NCI-H69 (cell line): ENCODE results near the gene RPL26.
"Not testable (repeated sequence)": the region's sequence is repeated elsewhere in the genome, so short reads cannot be mapped to it uniquely, and the experiment has no call there.

Source experiments
- DNase-seq: peaks from one replicate; lab custom pipeline; 2025; lab: John Stamatoyannopoulos, UW

Gene RPL26

DNA sequence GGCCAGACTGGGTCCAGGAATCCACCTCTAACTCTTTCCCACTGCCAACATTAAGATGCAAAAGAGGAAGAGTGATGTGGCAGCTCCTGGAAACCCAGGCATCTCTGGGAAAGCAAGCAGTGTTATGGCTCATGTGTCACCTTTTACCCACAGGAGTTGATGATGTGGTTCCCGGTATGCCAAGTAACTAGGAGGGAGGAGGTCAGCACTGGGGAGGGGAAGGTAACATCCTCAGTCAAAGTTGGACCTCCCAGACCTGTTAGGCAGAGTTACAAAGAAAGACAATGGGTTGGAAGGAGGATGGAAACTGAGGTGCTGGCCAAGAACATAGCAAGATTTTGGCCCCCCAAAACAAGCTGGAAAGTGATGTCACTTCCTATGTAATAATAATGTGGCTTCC is 17.9 kb downstream of the RPL26 start:
- no peak for DNase-seq

DNA sequence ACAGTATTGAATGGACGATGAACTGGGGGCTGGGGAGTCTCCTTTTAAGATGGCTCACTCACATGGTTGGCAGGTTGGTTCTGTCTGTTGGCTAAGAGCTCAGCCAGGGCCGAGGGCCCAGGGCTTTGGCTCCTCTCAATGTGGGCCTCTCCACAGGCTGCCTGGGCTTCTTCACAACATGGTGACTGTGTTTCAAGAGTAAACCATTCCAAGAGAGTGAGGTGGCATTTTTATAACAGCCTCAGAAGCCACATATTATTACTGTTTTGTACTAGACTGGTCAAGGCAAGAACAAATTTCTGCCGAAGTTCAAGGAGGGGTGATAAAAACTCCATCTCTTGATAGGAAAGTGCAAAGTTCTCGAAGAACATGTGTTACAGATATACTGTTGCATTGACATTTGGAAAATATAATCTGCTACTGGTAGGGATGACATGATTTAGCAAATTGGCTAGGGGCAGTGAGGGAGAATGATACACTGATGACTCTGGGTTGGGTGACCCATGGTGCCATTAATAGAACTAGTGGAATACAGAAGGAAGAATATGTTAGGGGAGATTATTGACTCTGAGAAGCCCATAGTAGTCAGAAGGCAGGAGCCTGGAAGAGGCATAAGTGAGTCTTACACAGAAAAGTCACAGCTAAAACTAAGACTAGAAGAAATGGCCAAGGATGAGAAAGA is 20.2 kb downstream of the RPL26 start:
- no peak for DNase-seq

DNA sequence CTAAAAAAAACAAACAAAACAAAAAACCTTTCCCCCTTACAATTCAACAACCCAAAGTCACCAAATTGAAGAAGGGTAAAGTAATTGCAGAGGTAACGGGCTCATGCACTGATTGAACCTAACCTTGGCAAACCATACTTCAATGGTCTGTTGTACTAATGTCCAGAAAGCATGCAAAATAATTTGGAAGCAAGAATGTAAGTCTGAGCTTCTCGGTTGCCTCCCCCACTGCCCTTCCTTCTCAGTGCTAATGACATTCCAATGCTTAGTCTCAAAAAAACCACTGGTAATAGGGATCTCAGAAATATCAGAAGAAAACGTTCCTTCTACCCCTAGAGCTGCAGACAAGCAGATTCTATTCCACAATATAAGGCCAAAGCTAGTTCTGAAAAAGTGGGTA is 22.2 kb downstream of the RPL26 start:
- DNase-seq, result peak; percentile 11

DNA sequence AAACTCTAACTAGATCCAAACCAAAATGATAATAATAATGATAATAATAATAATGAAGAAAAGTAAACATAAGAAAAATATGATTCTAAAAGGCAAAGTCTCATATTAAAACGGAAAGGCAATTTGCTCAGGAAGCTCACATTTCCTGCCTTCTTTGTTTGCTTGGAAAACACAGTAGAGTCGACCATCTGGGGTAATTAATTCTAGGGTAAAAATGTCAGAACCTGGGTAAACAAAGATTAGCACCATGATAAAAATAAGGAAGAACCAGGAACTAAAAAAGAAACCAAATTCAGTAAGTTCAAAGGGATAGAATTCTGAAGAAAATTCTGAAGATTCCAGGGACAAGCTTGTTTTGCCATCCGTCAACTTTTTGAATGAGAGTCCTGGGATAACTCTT is 22.7 kb downstream of the RPL26 start:
- DNase-seq, result peak; percentile 67

- peak; percentile 87 for DNase-seq
These were observed 23.2 kb downstream of the RPL26 start for GRCh38 chr17:8359769-8360168.

DNA sequence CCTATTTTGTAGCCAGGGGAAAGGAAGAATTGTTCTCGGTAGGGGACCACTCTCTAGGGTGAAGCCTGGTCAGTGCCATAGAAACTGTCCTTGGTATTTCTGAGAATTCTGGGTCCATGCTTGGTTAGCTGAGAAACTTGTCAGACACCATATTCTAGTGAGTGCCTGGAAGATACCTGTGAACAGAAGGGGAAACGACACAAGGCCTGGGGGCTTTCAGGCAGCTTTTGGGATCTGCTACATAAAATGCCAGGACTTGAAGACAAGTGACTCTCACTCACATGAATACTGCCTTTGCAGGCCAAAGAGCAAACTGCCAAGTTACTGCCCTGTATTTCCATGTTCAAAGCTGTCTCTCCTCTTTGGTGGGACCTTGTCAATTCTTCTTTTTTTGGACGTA is 25.1 kb downstream of the RPL26 start:
- DNase-seq, result no peak

- no peak for DNase-seq
These were observed 28.8 kb downstream of the RPL26 start for GRCh38 chr17:8354236-8354635.

DNA sequence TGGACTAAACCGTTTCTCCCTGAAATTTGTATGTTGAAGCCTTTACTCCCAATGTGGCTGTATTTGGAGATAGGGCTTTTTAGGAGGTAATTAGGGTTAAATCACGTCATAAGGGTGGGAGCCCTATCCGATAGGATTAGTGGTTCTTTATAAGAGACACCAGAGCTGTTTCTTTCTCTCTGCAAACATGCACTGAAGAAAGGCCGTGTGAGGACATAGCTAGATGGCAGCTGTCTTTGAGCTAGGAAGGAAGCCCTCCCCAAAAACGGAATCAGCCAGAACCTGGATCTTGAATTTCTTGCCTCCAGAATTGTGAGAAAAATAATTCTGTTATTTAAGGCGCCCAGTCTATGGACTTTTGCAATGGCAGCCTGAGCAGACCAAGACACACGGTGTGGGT is 29.3 kb downstream of the RPL26 start:
- no peak for DNase-seq

- DNase-seq, result peak; percentile 42
These were observed 32.7 kb downstream of the RPL26 start for GRCh38 chr17:8350339-8350738.

DNA sequence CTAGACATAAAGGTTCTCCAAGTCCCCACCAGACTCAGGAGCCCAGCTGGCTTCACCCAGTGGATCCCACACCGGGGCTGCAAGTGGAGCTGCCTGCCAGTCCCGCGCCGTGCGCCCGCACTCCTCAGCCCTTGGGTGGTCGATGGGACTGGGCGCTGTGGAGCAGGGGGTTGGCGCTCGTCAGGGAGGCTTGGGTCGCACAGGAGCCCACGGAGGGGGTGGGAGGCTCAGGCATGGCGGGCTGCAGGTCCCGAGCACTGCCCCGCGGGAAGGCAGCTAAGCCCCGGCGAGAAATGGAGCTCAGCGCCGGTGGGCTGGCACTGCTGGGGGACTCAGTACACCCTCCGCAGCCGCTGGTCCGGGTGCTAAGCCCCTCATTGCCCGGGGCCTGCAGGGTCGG is 36.0 kb downstream of the RPL26 start:
- DNase-seq, result not testable (repeated sequence)

DNA sequence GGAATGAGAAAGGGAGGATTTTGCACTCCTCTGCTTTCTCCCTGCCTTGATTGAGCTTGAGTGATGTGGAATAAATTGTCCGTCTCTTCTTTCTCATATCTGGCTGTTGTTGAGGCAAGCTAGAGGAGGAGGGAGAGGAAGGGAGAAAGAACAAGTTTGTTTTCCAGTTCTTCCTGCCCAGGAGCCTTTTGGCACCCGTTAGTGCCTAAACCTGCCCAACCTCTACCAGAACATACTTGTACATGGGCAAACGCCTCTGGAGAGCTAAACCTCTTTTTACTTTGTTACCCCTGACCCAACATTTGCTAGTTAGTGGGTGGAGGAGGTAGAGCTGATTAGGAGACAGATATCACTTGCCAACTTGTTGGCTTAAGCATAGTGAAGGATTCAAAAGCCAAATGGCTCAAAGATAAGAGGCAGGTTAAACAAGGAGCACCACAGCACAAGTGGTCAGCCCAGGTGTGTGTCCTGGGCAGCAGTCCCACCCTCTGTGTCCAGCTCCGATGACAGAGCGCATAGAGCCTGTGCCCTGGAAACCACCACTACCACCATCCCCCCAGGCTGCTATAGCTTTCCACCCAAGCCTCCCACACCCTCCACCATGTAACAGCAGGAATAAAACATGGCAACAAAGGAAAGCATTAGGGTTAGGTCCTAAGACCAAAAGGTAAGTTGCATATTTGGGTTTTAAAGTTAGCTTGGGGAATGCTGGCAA is 36.9 kb downstream of the RPL26 start:
- no peak for DNase-seq

DNA sequence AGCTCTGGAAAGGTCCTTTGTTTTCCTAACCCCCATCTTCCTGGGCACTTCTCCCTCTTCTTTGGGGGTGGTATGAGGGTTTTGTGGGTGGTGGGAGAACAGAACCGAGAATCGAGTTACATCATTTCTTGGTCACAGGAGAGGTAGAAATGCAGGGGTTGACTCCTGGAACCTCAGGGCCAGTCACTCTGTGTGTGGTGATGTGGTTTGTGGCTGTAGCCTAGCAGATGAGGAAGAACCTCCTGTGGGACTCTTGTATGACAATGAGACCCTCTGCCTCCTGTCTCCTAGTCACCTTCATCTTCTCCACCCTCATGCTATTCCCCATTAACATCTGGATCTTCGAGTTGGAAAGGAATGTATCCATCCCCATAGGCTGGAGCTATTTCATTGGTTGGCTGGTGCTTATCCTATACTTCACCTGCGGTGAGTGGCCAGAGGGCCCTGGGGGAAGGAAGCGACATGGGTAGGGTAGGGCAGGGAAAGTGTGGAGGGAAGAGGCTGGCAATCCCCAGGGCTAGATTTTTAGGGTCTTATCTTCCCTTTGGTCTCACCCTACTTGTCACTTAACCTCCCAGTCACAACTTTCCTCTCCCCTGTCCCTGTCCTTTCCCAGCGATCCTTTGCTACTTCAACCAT is 37.8 kb downstream of the RPL26 start:
- DNase-seq, result no peak

- no peak for DNase-seq
These were observed 41.5 kb downstream of the RPL26 start for GRCh38 chr17:8341456-8341855.

- no peak for DNase-seq
These were observed 43.5 kb downstream of the RPL26 start, which contains the start of gene ODF4 for GRCh38 chr17:8339540-8339939. Gene ODF4 (plus strand): TSS chr17:8339840. CDS start chr17:8340052, 212 bp downstream.

DNA sequence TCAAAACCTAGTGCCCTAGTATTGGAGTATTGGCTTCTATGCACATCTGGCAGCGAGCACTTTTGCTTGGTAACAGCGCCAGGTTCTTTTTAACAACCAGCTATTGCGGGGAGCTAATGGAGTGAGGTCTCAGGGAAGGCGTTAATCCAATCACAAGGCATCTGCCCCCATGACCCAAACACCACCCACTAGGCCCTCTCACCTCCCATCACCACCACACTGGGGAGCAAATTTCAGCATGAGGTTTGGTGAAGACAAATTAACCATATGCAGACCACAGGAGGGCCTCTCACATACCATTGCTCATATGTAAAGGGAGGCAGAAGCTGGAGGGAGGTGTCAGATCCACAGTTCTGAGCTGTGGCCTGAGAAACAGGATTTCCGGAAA is 44.2 kb downstream of the RPL26 start:
- DNase-seq, result peak; percentile 4

DNA sequence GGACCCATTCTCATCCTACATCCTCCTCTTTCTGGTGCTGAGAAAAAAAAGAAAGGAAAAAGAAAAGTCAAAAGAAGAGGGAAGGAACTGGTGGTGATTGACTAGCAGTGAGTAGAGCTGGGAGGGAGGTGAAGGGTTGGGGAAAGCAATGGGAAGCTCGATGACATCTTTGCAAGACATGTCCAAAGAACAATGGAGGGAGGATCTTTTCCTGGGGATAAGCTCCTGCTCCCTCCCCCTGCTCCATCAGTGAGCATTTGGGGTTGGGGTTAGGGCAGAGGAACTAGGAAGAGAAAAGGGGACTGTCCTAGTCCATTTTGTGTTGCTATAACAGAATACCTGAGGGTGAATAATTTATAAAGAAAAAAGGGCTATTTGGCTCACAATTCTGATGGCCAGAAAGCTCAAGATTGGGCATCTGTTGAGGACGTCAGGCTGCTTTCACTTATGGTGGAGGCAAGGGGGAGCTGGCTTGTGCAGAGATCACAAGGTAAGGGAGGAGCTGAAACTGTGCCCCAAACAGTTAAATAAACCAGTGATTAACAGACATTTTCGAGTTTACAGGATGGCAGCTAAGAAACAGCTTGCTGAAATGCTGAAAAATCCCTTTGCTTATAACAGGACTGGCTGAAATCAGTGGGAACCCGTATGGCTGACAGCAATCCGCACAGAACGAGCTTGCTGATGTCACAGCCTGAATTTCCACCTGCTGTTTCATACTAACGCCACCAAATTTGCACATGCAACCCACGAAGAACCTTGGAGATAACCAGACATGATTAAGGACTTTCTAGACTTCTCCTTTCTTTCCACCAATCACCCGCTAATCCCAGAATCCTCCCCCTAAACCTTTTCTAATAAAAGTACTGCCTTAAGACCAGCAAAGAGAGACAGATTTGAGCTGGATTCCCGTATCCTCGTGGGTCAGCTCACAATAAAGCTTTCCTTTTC is 44.9 kb downstream of the RPL26 start:
- DNase-seq, result peak; percentile 19

- no peak for DNase-seq
These were observed 49.7 kb downstream of the RPL26 start for GRCh38 chr17:8333281-8333680.

GRCh38 chr17:8332688-8333087 is 50.3 kb downstream of the RPL26 start:
- no peak for DNase-seq

DNA sequence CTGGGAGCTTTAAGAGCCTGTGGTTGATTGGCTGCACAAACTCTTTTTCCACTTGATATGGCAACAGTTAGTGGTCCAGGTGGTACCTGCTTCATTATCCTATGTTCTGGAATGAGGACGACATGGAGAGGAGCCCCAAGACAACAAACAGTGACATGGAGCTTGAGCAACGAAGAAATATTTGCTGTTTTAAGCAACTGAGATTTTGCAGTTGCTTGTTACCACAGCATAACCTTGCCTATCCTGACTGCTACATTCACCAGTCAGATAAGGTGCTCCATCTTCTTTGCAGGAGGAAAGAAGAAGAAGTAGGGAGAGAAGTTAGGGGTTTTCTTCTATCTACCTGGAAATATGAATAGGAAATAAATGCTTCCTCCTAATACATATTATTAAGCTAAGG is 50.9 kb downstream of the RPL26 start:
- no peak for DNase-seq
